CD14-positive monocyte (primary cell): ENCODE results near the gene SIPA1L3. TPM values are rescaled to one million over a fixed set of nuclear protein-coding genes. Genes with fewer than 3 reads are reported as not detected.
A peak's percentile ranks its signal among the peaks of the same experiment; 100 is the strongest.

Source experiments
- DNase-seq, 3 donors: peaks; one replicate each; pipeline ENCODE4 v3.0.0-alpha.2; 2011 to 2022
- H2AFZ ChIP-seq: 2 replicates; pipeline ENCODE4 v1.6.0; 2012; ENCODE audit warnings: mild to moderate bottlenecking, low read depth, low read length, inconsistent platforms; ENCODE audit not compliant: insufficient read depth, poor library complexity, severe bottlenecking
- H3K27ac ChIP-seq, 2 donors: 1 replicate in 1 of 2; 2 replicates in 1 of 2; pipeline ENCODE4 v1.5.1; 2012 to 2013; ENCODE audit warnings: low read length in 2 of 2, control low read depth in 1 of 2, inconsistent platforms in 1 of 2, low read depth in 1 of 2, mild to moderate bottlenecking in 1 of 2
- H3K27me3 ChIP-seq, 2 donors: one replicate each; pipeline versions ENCODE4 v1.6.0 to v1.6.1; 2011 to 2013; ENCODE audit warnings: low read length in 2 of 2; ENCODE audit not compliant: control insufficient read depth in 2 of 2, insufficient read depth in 2 of 2
- H3K36me3 ChIP-seq, 2 donors: replicated peaks in 1 of 2; 1 replicate in 1 of 2; 2 replicates in 1 of 2; pipeline versions ENCODE4 v1.5.1 to v1.6.1; 2012 to 2013; ENCODE audit warnings: low read length in 2 of 2, control low read depth in 1 of 2, inconsistent platforms in 1 of 2, mild to moderate bottlenecking in 1 of 2; ENCODE audit not compliant: insufficient read depth in 2 of 2, control insufficient read depth in 1 of 2
- H3K4me1 ChIP-seq, 2 donors: 1 replicate in 1 of 2; 2 replicates in 1 of 2; pipeline versions ENCODE4 v1.5.1 to v1.6.1; 2012 to 2013; ENCODE audit warnings: low read length in 2 of 2, control low read depth in 1 of 2, inconsistent platforms in 1 of 2, mild to moderate bottlenecking in 1 of 2, moderate library complexity in 1 of 2; ENCODE audit not compliant: insufficient read depth in 2 of 2, control insufficient read depth in 1 of 2
- H3K4me2 ChIP-seq: replicated peaks from 2 replicates; pipeline ENCODE3; 2012; ENCODE audit warnings: low read length, moderate library complexity, mild to moderate bottlenecking; ENCODE audit not compliant: poor library complexity, severe bottlenecking; ENCODE audit errors: extremely low read depth
- H3K4me3 ChIP-seq, 3 experiments: fragments of 200-600 bp in 1 of 3; sonication (generic) in 1 of 3; replicated peaks in 1 of 3; 1 replicate in 2 of 3; 2 replicates in 1 of 3; pipeline ENCODE4 v1.5.1; 2011 to 2013; ENCODE audit warnings: low read length in 3 of 3, mild to moderate bottlenecking in 3 of 3, control low read depth in 2 of 3, low read depth in 2 of 3, inconsistent platforms in 1 of 3, moderate library complexity in 1 of 3
- H3K79me2 ChIP-seq: 2 replicates; pipeline ENCODE4 v1.6.0; 2012; ENCODE audit warnings: mild to moderate bottlenecking, control low read depth, inconsistent platforms, low read length, moderate library complexity; ENCODE audit not compliant: insufficient read depth
- H3K9ac ChIP-seq: 2 replicates; pipeline ENCODE4 v1.6.0; 2017; ENCODE audit warnings: low read length, mild to moderate bottlenecking; ENCODE audit not compliant: insufficient read depth, poor library complexity, severe bottlenecking
- H3K9me3 ChIP-seq, 2 donors: replicated peaks in 1 of 2; 1 replicate in 1 of 2; 2 replicates in 1 of 2; pipeline versions ENCODE4 v1.5.1 to v1.6.1; 2012 to 2013; ENCODE audit warnings: low read length in 2 of 2, control low read depth in 1 of 2; ENCODE audit not compliant: control insufficient read depth in 1 of 2, insufficient read depth in 1 of 2
- H4K20me1 ChIP-seq: 2 replicates; pipeline ENCODE4 v1.6.0; 2012; ENCODE audit warnings: mild to moderate bottlenecking, low read length, control low read depth, moderate library complexity; ENCODE audit not compliant: insufficient read depth
- H3K27ac Mint-ChIP-seq, 7 donors: one replicate each; pipeline ENCODE4 v1.8.0; 2020; ENCODE audit warnings: mild to moderate bottlenecking in 7 of 7, mixed read lengths in 7 of 7, moderate library complexity in 6 of 7, inconsistent platforms in 2 of 7
- H3K27me3 Mint-ChIP-seq, 3 donors: one replicate each; pipeline ENCODE4 v1.8.0; 2021 to 2022; ENCODE audit warnings: low read depth in 3 of 3, mild to moderate bottlenecking in 3 of 3, mixed read lengths in 3 of 3, moderate library complexity in 3 of 3, inconsistent platforms in 1 of 3
- H3K36me3 Mint-ChIP-seq, 2 donors: one replicate each; pipeline ENCODE4 v1.8.0; 2020; ENCODE audit warnings: mixed read lengths in 2 of 2, inconsistent platforms in 1 of 2, mild to moderate bottlenecking in 1 of 2
- H3K4me1 Mint-ChIP-seq: one replicate; pipeline ENCODE4 v1.8.0; 2020; ENCODE audit warnings: mild to moderate bottlenecking, mixed read lengths
- H3K4me3 Mint-ChIP-seq, 2 donors: one replicate each; pipeline ENCODE4 v1.8.0; 2020; ENCODE audit warnings: mild to moderate bottlenecking in 2 of 2, mixed read lengths in 2 of 2, moderate library complexity in 1 of 2
- H3K9me3 Mint-ChIP-seq, 7 donors: one replicate each; pipeline ENCODE4 v1.8.0; 2020 to 2022; ENCODE audit warnings: mixed read lengths in 7 of 7, mild to moderate bottlenecking in 6 of 7, moderate library complexity in 6 of 7, inconsistent platforms in 2 of 7
- whole genome bisulfite sequencing: methylation state at CpG from one replicate; pipeline ENCODE4 v1.1.5; 2013; ENCODE audit warnings: missing lambda C conversion rate; ENCODE audit not compliant: insufficient coverage; 5-methylcytosine and 5-hydroxymethylcytosine counted together
- intact Hi-C, 2 donors: fragments of 100-400 bp; cut with micrococcal nuclease; formaldehyde crosslinking; loops; one replicate each; pipeline versions ENCODE4 v1.15.0 to v1.15.1; 2023
- polyA plus RNA-seq, 3 donors: library from polyadenylated mRNA; depleted of rRNA in 1 of 3; unstranded in 2 of 3; stranded (reverse) in 1 of 3; fragments of 300-500 nt in 2 of 3; fragments of >200 nt in 1 of 3; fragmentation: Illumina TruSeq in 2 of 3; gene quantifications; 1 replicate in 2 of 3; 2 replicates in 1 of 3; pipeline ENCODE4 v1.2.3, GENCODE V29; 2012 to 2021
- TF ChIP-seq, protein P1 (sequence below): fragments of 200-600 bp; IDR thresholded peaks from one replicate; pipeline ENCODE4 v1.8.0; 2022; ENCODE audit warnings: antibody characterized with exemption, mild to moderate bottlenecking

SIPA1L3 gene
- polyA plus RNA-seq, 3 donors: 0.55 to 4.5 (median 0.99) TPM

- Histone ChIP-seq H3K27ac (no peak overlapping the region), H4K20me1 (peaks cover 16% of the 10 kb centered on the region), H3K27me3 (no peaks in the 10 kb centered on the region), H3K4me2 (no peak overlapping the region), H3K9me3 (no peaks in the 10 kb centered on the region), H3K9ac (no peak overlapping the region), H3K36me3 (no peaks in the 10 kb centered on the region), H2AFZ (no peak overlapping the region), H3K4me1 (peaks cover 22 to 37% of the 10 kb centered on the region in 2 donors), H3K79me2 (no peaks in the 10 kb centered on the region), H3K4me3 (no peak overlapping the region)
- WGBS: 13% methylated on average over 1 of the region's 2 CpGs
- no peaks in the 10 kb centered on the region for H3K9me3 Mint-ChIP-seq
- H3K4me3 Mint-ChIP-seq: no peak overlapping the region
- H3K27ac Mint-ChIP-seq: no peak overlapping the region
- H3K4me1 Mint-ChIP-seq: peaks cover 43% of the 10 kb centered on the region
- H3K27me3 Mint-ChIP-seq: peaks cover 0 to 2% (median 0%) of the 10 kb centered on the region in 3 donors
- TF ChIP-seq, protein P1, sequence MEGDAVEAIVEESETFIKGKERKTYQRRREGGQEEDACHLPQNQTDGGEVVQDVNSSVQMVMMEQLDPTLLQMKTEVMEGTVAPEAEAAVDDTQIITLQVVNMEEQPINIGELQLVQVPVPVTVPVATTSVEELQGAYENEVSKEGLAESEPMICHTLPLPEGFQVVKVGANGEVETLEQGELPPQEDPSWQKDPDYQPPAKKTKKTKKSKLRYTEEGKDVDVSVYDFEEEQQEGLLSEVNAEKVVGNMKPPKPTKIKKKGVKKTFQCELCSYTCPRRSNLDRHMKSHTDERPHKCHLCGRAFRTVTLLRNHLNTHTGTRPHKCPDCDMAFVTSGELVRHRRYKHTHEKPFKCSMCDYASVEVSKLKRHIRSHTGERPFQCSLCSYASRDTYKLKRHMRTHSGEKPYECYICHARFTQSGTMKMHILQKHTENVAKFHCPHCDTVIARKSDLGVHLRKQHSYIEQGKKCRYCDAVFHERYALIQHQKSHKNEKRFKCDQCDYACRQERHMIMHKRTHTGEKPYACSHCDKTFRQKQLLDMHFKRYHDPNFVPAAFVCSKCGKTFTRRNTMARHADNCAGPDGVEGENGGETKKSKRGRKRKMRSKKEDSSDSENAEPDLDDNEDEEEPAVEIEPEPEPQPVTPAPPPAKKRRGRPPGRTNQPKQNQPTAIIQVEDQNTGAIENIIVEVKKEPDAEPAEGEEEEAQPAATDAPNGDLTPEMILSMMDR: no peak
- no peak for DNase-seq
- intact Hi-C loops: no loop called here
- H3K36me3 Mint-ChIP-seq: peaks cover 0 to 3% of the 10 kb centered on the region in 2 donors
These were observed 112.4 kb downstream of the SIPA1L3 start for GRCh38 chr19:38019396-38019724.

DNA sequence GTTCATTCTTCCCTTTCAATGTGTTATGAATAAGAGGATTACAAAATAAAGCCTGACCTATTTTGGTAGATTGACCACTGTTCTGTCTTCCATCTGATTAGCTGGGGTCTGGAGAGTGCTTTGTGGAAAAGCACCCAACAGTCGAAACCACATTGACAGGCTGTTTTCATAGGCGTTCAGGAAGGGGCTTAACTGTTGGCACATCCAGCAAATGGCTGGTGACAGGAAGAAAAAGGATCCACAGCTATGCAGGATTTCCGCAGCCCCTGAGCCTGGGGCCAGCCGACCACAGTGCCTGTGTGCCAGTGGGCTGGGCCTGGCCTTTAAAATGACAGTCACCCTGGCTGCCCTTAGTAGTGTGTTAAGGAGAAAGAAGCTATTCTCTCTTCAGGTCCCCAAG, 113.3 kb downstream of the SIPA1L3 start:
- Mint-ChIP-seq H3K27me3 (peaks cover 0 to 2% (median 0%) of the 10 kb centered on the region in 3 donors), H3K27ac (peak overlapping the region in 4 of 7 donors; percentile 11 to 78 (median 33)), H3K4me3 (no peak overlapping the region), H3K36me3 (peaks cover 0 to 2% of the 10 kb centered on the region in 2 donors), H3K9me3 (no peaks in the 10 kb centered on the region), H3K4me1 (peaks cover 48% of the 10 kb centered on the region)
- Histone ChIP-seq H3K36me3 (no peaks in the 10 kb centered on the region), H3K79me2 (no peaks in the 10 kb centered on the region), H3K4me1 (peaks cover 22 to 37% of the 10 kb centered on the region in 2 donors), H3K27ac (peak overlapping the region in 1 of 2 donors; percentile 36), H3K9me3 (no peaks in the 10 kb centered on the region), H3K4me2 (no peak overlapping the region), H3K4me3 (no peak overlapping the region), H2AFZ (no peak overlapping the region), H3K9ac (peak overlapping the region; percentile 27), H3K27me3 (no peaks in the 10 kb centered on the region), H4K20me1 (peaks cover 16% of the 10 kb centered on the region)
- TF ChIP-seq, protein P1: no peak
- intact Hi-C loops: no loop called here
- no peak for DNase-seq
- 0% methylated on average over 4 of the region's 4 CpGs for WGBS
